Muscle layer of colon (tissue), 2 donors: ENCODE measurements around the gene ALDH18A1.

Source experiments
- H3K27ac ChIP-seq: one replicate; pipeline ENCODE4 v1.7.0; 2013; ENCODE audit warnings: low read depth, mild to moderate bottlenecking, low read length, moderate library complexity
- H3K27me3 ChIP-seq, 2 donors: one replicate each; pipeline ENCODE4 v1.7.0; 2013; ENCODE audit warnings: low read length in 2 of 2, mild to moderate bottlenecking in 2 of 2; ENCODE audit not compliant: insufficient read depth in 2 of 2, control insufficient read depth in 1 of 2
- H3K36me3 ChIP-seq: one replicate; pipeline ENCODE4 v1.7.0; 2013; ENCODE audit warnings: mild to moderate bottlenecking, low read length; ENCODE audit not compliant: insufficient read depth
- H3K4me1 ChIP-seq: one replicate; pipeline ENCODE4 v1.7.0; 2013; ENCODE audit warnings: mild to moderate bottlenecking, low read length; ENCODE audit not compliant: insufficient read depth
- H3K4me3 ChIP-seq, 2 donors: one replicate each; pipeline ENCODE4 v1.7.0; 2013; ENCODE audit warnings: low read length in 2 of 2, low read depth in 1 of 2, mild to moderate bottlenecking in 1 of 2, moderate library complexity in 1 of 2
- H3K9ac ChIP-seq: one replicate; pipeline ENCODE4 v1.7.0; 2013; ENCODE audit warnings: low read length
- H3K9me3 ChIP-seq: one replicate; pipeline ENCODE4 v1.7.0; 2013; ENCODE audit warnings: mild to moderate bottlenecking, low read length
- donor health status: abdominal sarcoma.
- donor health status: Adenocarcinoma of cecum.

The ALDH18A1 gene

DNA sequence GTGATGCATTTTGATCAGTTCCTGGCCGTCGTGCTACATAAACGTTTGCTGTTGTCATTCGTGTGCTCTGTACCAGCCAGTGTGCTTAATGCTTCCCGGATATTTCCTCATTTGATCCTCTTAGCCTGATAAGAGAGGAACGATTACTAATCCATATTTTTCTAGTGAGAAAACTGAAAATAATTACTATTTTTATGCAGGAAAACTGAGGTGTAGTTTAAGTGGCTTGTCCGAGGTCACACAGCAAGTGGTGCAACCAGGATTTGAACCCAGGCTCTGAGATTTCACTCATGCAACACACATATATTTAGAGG is 94.7 kb downstream of the ALDH18A1 start:
- peak overlapping the region; percentile 79 for H3K27ac ChIP-seq
- H3K36me3 ChIP-seq, result no peaks in the 10 kb centered on the region
- peak overlapping the region; percentile 34 to 44 for H3K4me3 ChIP-seq

GRCh38 chr10:95561177-95561863 is 95.2 kb downstream of the ALDH18A1 start, which contains the start of gene SORBS1:
Gene SORBS1, minus strand, starts transcription at chr10:95561371. Its CDS starts 120,236 bp downstream, at chr10:95441135.
- Histone ChIP-seq H3K9ac (peak within 1 kb of the TSS; percentile 86), H3K27me3 (no peaks in the 10 kb centered on the region), H3K4me3 (peak within 1 kb of the TSS; percentile 98 to 99), H3K4me1 (peaks cover 29% of the 10 kb centered on the region), H3K36me3 (no peaks in the 10 kb centered on the region), H3K27ac (peak within 1 kb of the TSS; percentile 99), H3K9me3 (no peaks in the 10 kb centered on the region)

More for the DNA sequence above, 94.7 kb downstream of the ALDH18A1 start:
- no peaks in the 10 kb centered on the region for H3K27me3 ChIP-seq
- peaks cover 32% of the 10 kb centered on the region for H3K4me1 ChIP-seq
- no peaks in the 10 kb centered on the region for H3K9me3 ChIP-seq
- peak overlapping the region; percentile 41 for H3K9ac ChIP-seq

DNA sequence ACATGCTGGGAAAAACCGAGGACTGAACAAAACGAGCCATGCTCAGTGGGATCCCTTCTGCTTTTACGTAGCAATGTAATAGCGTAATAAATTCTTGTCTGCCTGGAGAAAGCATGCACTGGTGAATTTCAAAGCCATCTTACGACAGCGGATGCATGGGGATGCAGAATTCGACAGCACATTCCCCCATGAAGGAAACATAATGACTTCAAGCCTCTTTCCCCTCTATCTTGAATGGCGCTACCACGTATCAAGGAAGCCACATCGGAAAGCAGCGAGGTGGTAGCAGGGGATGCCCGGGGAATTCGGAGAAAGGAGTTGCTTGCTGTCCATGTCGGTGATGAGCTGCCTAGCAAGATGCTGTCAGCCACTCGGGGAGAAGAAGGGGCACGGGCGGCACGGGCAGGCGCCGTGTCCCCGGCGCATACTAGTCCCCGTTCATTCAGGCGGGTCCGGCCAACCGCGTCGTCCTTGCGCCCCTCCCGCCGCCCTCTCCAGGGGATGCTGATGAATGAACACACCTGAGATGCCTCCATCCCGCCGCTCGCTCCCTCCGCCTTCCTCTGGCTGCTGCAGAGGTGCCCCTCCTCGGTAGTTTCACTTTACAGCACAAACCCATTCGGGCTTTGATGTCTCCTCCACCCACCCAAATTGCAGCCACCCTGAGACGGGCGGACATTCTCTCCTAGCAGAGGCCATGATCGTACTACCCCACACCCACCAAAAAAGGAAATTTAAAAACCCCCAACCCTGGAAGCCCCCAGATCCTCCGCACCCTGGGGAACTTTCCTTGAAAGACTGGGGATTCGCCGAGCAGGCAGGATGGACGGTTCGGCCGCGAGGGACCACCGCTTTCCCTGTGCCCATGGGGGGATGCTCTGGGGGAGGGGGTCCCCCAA is 96.0 kb downstream of the ALDH18A1 start:
- H3K4me1 ChIP-seq, result peaks cover 21% of the 10 kb centered on the region
- H3K27ac ChIP-seq, result peak overlapping the region; percentile 99
- H3K9me3 ChIP-seq, result no peaks in the 10 kb centered on the region
- peak overlapping the region; percentile 98 to 99 for H3K4me3 ChIP-seq
- peak overlapping the region; percentile 86 for H3K9ac ChIP-seq
- no peaks in the 10 kb centered on the region for H3K27me3 ChIP-seq
- H3K36me3 ChIP-seq, result no peaks in the 10 kb centered on the region

DNA sequence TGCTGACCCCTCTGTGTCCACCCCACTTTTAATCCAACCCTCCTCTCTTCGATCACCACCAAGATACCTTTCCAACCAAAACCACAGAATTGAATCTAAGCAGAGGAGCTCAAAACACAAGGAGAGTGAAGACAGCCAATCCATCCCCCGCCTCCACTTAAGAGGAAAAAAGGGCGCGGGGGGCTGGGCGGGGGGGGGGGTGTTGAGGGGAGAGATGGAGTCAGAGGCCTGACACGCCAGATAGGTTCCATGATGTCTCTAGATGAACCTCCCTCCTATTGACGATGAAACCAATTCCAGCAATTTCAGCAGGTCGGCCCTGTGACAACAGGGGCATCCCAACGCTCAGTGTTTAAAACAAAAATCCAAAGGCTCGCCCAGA is 96.6 kb downstream of the ALDH18A1 start:
- Histone ChIP-seq H3K4me3 (peak overlapping the region; percentile 98 to 99), H3K9me3 (no peaks in the 10 kb centered on the region), H3K27me3 (no peaks in the 10 kb centered on the region), H3K36me3 (no peaks in the 10 kb centered on the region), H3K9ac (peak overlapping the region; percentile 92), H3K27ac (peak overlapping the region; percentile 99), H3K4me1 (peaks cover 16% of the 10 kb centered on the region)

DNA sequence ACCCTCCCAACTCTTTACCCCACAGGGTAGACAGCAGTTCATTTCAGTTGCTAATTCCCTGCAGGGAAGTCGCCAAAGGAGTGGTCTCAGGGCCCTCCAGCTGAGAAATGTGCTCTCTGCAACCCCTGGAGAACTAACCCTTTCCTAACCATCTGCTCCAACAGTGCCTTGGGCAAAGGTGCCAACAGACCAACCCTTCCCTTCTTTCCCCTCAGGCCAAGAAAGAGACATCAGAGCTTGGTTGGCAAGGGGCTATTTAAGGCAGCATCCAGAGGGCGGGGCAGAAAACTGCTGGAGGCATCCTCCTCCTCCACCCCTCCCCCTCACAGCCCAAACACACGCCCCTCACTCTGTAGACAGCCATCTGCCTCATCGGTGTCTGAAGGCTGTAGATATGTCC is 97.0 kb downstream of the ALDH18A1 start:
- H3K36me3 ChIP-seq, result no peaks in the 10 kb centered on the region
- peak overlapping the region; percentile 92 for H3K9ac ChIP-seq
- peak overlapping the region; percentile 99 for H3K27ac ChIP-seq
- H3K4me3 ChIP-seq, result peak overlapping the region; percentile 72 to 99
- H3K9me3 ChIP-seq, result no peaks in the 10 kb centered on the region
- peaks cover 12% of the 10 kb centered on the region for H3K4me1 ChIP-seq
- no peaks in the 10 kb centered on the region for H3K27me3 ChIP-seq

DNA sequence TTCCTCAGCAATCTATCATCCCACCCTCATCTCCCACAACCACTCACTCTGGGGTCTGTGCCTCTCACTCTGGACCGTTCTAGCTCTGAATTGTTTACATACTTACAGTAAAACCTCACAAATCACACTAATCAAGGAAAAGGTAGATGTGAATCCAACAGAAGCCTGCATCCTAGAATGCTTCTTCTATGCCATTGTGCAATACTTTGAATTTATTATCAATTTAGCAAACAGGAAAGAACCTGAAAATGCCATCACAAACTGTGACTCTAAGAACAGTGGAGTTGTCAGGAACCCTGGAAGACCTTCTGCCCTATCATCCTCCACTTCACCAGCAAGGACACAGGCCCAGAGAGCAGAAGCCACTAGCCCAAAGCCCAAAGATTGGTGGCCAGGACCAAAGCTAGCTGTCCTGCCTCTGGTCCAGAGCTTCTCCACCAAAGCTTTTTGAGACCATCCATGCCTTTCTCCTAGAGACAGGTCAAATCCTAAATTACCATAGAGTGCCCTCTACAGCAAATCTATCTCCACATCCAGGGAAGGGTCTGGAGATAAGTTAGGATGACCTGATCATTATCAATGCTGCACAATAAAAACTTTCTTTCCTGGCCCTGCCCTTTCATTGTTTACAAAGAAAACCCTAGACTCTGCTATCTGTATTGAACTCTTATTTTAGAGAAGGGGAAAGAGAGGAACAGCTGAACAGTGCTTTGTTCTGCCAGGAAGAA is 97.8 kb downstream of the ALDH18A1 start:
- no peaks in the 10 kb centered on the region for H3K9me3 ChIP-seq
- H3K27ac ChIP-seq, result peak overlapping the region; percentile 99
- H3K4me1 ChIP-seq, result peaks cover 11% of the 10 kb centered on the region
- peak overlapping the region; percentile 72 to 99 for H3K4me3 ChIP-seq
- H3K27me3 ChIP-seq, result no peaks in the 10 kb centered on the region
- no peaks in the 10 kb centered on the region for H3K36me3 ChIP-seq
- peak overlapping the region; percentile 92 for H3K9ac ChIP-seq

GRCh38 chr10:95556994-95557767 is 99.3 kb downstream of the ALDH18A1 start:
- peaks cover 17% of the 10 kb centered on the region for H3K4me1 ChIP-seq
- peak overlapping the region; percentile 92 for H3K9ac ChIP-seq
- H3K4me3 ChIP-seq, result peak overlapping the region; percentile 72 to 99
- no peaks in the 10 kb centered on the region for H3K9me3 ChIP-seq
- no peaks in the 10 kb centered on the region for H3K27me3 ChIP-seq
- H3K36me3 ChIP-seq, result no peaks in the 10 kb centered on the region
- peak overlapping the region; percentile 99 for H3K27ac ChIP-seq
